ENCODE results near the gene SPIN1.

The SPIN1 gene

GRCh38 chr9:88388886-88389605 is 802 bp downstream of the SPIN1 start:
- no peak for DNase-seq

- DNase-seq = no peak
Observed at GRCh38 chr9:88390371-88390990, 2.2 kb downstream of the SPIN1 start.

- no peak for DNase-seq
Observed at GRCh38 chr9:88391236-88391635, 3.0 kb downstream of the SPIN1 start.

- DNase-seq = no peak
Observed at GRCh38 chr9:88391921-88392320, 3.7 kb downstream of the SPIN1 start.

GRCh38 chr9:88392549-88392948 is 4.3 kb downstream of the SPIN1 start:
- no peak for DNase-seq

- no peak for DNase-seq
Observed at GRCh38 chr9:88396836-88397577, 8.8 kb downstream of the SPIN1 start.

GRCh38 chr9:88398016-88398415 is 9.8 kb downstream of the SPIN1 start:
- DNase-seq = no peak

- DNase-seq = no peak
Observed at GRCh38 chr9:88399966-88400365, 11.7 kb downstream of the SPIN1 start.

GRCh38 chr9:88403340-88403739 is 15.1 kb downstream of the SPIN1 start:
- DNase-seq = no peak

- DNase-seq = no peak
Observed at GRCh38 chr9:88406051-88406450, 17.8 kb downstream of the SPIN1 start.

- no peak for DNase-seq
Observed at GRCh38 chr9:88411471-88411870, 23.2 kb downstream of the SPIN1 start.

- no peak for DNase-seq
Observed at GRCh38 chr9:88414298-88414697, 26.1 kb downstream of the SPIN1 start.

- no peak for DNase-seq
Observed at GRCh38 chr9:88418025-88418424, 29.8 kb downstream of the SPIN1 start.

- DNase-seq = no peak
Observed at GRCh38 chr9:88418715-88419540, 30.7 kb downstream of the SPIN1 start.

GRCh38 chr9:88420227-88420626 is 32.0 kb downstream of the SPIN1 start:
- no peak for DNase-seq

GRCh38 chr9:88421348-88421747 is 33.1 kb downstream of the SPIN1 start:
- DNase-seq = no peak

- DNase-seq = no peak
Observed at GRCh38 chr9:88425538-88425950, 37.3 kb downstream of the SPIN1 start.

- no peak for DNase-seq
Observed at GRCh38 chr9:88426651-88427050, 38.4 kb downstream of the SPIN1 start.

- no peak for DNase-seq
Observed at GRCh38 chr9:88429595-88430430, 41.6 kb downstream of the SPIN1 start.

- no peak for DNase-seq
Observed at GRCh38 chr9:88433583-88434255, 45.5 kb downstream of the SPIN1 start.

GRCh38 chr9:88435336-88435735 is 47.1 kb downstream of the SPIN1 start:
- no peak for DNase-seq

GRCh38 chr9:88436379-88436778 is 48.1 kb downstream of the SPIN1 start:
- no peak for DNase-seq
